Activated CD8-positive, alpha-beta T cell treated with anti-CD3 and anti-CD28 coated beads for 36 hours (primary cell): Measurements from ENCODE around the gene FCER1G. TPM values are rescaled to one million over a fixed set of nuclear protein-coding genes. Genes with fewer than 3 reads are reported as not detected.
A peak's percentile ranks its signal among the peaks of the same experiment; 100 is the strongest.

ENCODE experiments used
- ATAC-seq: fragments of 200-7000 bp; cut with Tn5 transposase; one replicate; pipeline ENCODE4 v1.10.0; 2021; ENCODE audit warnings: mild to moderate bottlenecking, moderate library complexity
- CTCF ChIA-PET: fragments of 350-600 bp; sonication (Branson Sonifier 250); formaldehyde crosslinking; loops from one replicate; lab custom pipeline; 2021; ENCODE audit warnings: antibody characterized with exemption; lab: Charles Lee
- POLR2A ChIA-PET: fragments of 350-600 bp; sonication (Branson Sonifier 250); formaldehyde crosslinking; loops from one replicate; lab custom pipeline; 2021; ENCODE audit warnings: antibody characterized with exemption; lab: Charles Lee
- DNase-seq: peaks from one replicate; pipeline ENCODE4 v3.0.0-alpha.2; 2020
- H3K27ac Mint-ChIP-seq: one replicate; pipeline ENCODE4 v1.8.0; 2021; ENCODE audit warnings: mild to moderate bottlenecking, mixed read lengths
- H3K27me3 Mint-ChIP-seq: one replicate; pipeline ENCODE4 v1.8.0; 2021; ENCODE audit warnings: mixed read lengths
- H3K36me3 Mint-ChIP-seq: one replicate; pipeline ENCODE4 v1.8.0; 2021; ENCODE audit warnings: low read depth, mixed read lengths
- H3K4me1 Mint-ChIP-seq: one replicate; pipeline ENCODE4 v1.8.0; 2021; ENCODE audit warnings: low read depth, mixed read lengths
- H3K4me3 Mint-ChIP-seq: one replicate; pipeline ENCODE4 v1.8.0; 2021; ENCODE audit warnings: mild to moderate bottlenecking, moderate library complexity, mixed read lengths
- H3K9me3 Mint-ChIP-seq: one replicate; pipeline ENCODE4 v1.8.0; 2021; ENCODE audit warnings: mixed read lengths
- intact Hi-C: fragments of 100-400 bp; cut with micrococcal nuclease; formaldehyde crosslinking; loops from one replicate; pipeline ENCODE4 v1.10.0; 2022
- total RNA-seq, 2 experiments: library from RNA; stranded (reverse); gene quantifications; one replicate each; pipeline ENCODE4 v1.2.3, GENCODE V29; 2021
- TF ChIP-seq, protein P1 (sequence below): fragments of 200-600 bp; IDR thresholded peaks from one replicate; pipeline ENCODE4 v1.8.0; 2022; ENCODE audit warnings: antibody characterized with exemption, mild to moderate bottlenecking

FCER1G gene
- total RNA-seq, 2 experiments from 2014 or later = 0.60 to 0.81 TPM

DNA sequence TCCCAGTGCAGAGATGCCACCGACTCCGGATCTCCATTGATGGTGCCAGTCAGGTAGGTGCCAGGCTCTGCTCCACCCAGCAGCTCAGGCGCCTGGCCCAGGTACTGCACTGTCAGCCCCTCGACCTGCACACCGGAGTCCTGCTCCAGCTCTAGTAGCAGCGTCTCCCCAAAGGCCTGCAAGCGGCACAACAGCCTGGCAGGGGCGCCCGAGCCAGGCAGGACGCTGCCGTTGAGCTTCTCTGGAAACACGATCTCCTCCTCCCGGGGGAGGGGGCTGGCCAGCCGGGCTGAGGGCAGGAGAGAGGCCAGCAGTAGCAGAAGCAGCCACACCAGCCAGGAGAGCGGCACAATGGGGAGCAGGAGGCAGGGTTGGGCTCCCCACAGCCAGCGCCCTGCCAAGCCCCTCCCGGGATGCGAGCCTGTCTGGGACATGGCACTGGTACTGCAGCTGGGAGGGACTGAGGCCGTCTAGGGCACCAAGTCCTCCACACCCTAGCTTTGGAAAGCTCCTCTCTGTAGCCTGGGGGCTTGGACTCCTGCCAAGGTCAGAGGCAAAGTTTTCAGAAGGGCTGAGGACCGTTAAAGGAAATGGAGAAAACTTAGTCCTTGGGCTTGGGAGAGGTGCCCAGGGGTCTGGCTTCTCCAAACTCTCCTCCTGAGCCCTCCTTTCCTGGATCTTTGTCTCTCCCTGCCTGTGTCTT, 16.8 kb upstream of the FCER1G start:
- H3K36me3 Mint-ChIP-seq = peaks cover 7% of the 10 kb centered on the region
- ChIA-PET POLR2A (interaction anchor here (1.2 to 6.3 kb wide), 2 partner anchors 21 to 24 kb away, joined by 3 to 82 read pairs; partner anchors contain the start of genes APOA2 and TOMM40L), CTCF (interaction anchor here (0.8 to 18.7 kb wide), 2 partner anchors 25 to 184 kb away, joined by 5 to 306 read pairs; partner anchors contain the start of genes APOA2 and TOMM40L)
- H3K27me3 Mint-ChIP-seq = no peaks in the 10 kb centered on the region
- TF ChIP-seq, protein P1, sequence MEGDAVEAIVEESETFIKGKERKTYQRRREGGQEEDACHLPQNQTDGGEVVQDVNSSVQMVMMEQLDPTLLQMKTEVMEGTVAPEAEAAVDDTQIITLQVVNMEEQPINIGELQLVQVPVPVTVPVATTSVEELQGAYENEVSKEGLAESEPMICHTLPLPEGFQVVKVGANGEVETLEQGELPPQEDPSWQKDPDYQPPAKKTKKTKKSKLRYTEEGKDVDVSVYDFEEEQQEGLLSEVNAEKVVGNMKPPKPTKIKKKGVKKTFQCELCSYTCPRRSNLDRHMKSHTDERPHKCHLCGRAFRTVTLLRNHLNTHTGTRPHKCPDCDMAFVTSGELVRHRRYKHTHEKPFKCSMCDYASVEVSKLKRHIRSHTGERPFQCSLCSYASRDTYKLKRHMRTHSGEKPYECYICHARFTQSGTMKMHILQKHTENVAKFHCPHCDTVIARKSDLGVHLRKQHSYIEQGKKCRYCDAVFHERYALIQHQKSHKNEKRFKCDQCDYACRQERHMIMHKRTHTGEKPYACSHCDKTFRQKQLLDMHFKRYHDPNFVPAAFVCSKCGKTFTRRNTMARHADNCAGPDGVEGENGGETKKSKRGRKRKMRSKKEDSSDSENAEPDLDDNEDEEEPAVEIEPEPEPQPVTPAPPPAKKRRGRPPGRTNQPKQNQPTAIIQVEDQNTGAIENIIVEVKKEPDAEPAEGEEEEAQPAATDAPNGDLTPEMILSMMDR = no peak
- no peak overlapping the region for H3K4me3 Mint-ChIP-seq
- no peaks in the 10 kb centered on the region for H3K9me3 Mint-ChIP-seq
- DNase-seq (no peak), ATAC-seq (no peak)
- intact Hi-C loops = loop anchor here (10.0 kb wide), 1 partner anchor 106 kb away; the partner anchor contains the start of gene MPZ
- peaks cover 38% of the 10 kb centered on the region for H3K4me1 Mint-ChIP-seq
- H3K27ac Mint-ChIP-seq = peak overlapping the region; percentile 26

GRCh38 chr1:161198897-161199431, 16.1 kb upstream of the FCER1G start, which contains the start of gene ADAMTS4:
ADAMTS4 (minus strand) TSS chr1:161199054; CDS start chr1:161198627, 427 bp downstream.
- POLR2A ChIA-PET = interaction anchor here (1.2 to 6.3 kb wide), 2 partner anchors 22 to 24 kb away, joined by 3 to 82 read pairs; partner anchors contain the start of genes APOA2 and TOMM40L
- CTCF ChIA-PET = interaction anchor here (0.7 to 18.7 kb wide), 5 partner anchors 8 to 183 kb away, joined by 3 to 306 read pairs (median 4); partner anchors contain the start of genes APOA2 and TOMM40L

DNA sequence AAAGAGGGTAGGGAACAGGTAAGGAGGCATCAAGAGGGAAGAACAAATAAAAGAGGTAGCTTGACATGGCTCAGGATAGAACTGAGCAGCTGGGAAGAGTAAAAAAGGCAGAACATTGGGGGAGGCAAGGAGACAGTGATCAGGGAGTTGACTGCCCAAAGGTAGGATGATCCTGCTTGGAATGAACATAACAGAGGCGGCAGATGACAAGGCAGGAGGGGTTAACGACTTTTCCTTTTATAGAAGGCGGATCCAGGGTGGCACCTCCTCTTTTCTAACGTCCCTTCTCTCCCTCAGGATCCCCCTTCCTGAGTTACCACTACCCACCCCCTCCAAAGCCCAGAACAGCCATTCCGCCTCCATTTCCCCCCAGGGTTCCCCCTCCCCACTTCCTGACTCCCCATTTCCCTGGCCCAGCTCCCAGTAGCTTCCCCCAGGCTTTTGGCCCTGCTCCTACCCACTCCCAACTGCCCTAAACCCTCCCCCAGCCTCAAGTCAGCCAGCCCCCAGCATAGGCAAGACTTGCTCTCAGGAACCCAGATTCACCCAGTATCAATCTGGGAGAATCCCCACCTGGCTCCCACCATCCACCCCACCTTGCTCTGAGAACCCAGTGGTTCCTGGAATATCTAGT, 15.5 kb upstream of the FCER1G start:
- no peak for ATAC-seq
- intact Hi-C loops = loop anchor here (10.0 kb wide), 1 partner anchor 105 kb away; the partner anchor contains the start of gene MPZ
- Mint-ChIP-seq H3K27me3 (no peaks in the 10 kb centered on the region), H3K27ac (peak overlapping the region; percentile 96), H3K4me1 (peaks cover 51% of the 10 kb centered on the region), H3K4me3 (peak overlapping the region; percentile 89), H3K36me3 (peaks cover 17% of the 10 kb centered on the region), H3K9me3 (no peaks in the 10 kb centered on the region)
- no peak for DNase-seq
- POLR2A ChIA-PET = interaction anchor here (1.2 to 6.3 kb wide), 2 partner anchors 23 kb away, joined by 3 to 82 read pairs; partner anchors contain the start of genes APOA2 and TOMM40L
- TF ChIP-seq, protein P1 = no peak
- CTCF ChIA-PET = interaction anchor here (0.7 to 18.7 kb wide), 4 partner anchors 9 to 23 kb away, joined by 3 to 306 read pairs (median 4); partner anchors contain the start of genes APOA2 and TOMM40L

More at GRCh38 chr1:161198897-161199431, 16.1 kb upstream of the FCER1G start, which contains the start of gene ADAMTS4:
- Mint-ChIP-seq H3K36me3 (peaks cover 10% of the 10 kb centered on the region), H3K27ac (peak within 1 kb of the TSS; percentile 96), H3K4me3 (peak within 1 kb of the TSS; percentile 89), H3K9me3 (no peaks in the 10 kb centered on the region), H3K4me1 (peaks cover 44% of the 10 kb centered on the region), H3K27me3 (no peaks in the 10 kb centered on the region)
- ATAC-seq (no peak), DNase-seq (no peak)
- intact Hi-C loops = loop anchor here (10.0 kb wide), 1 partner anchor 106 kb away; the partner anchor contains the start of gene MPZ
- TF ChIP-seq, protein P1 = no peak

GRCh38 chr1:161200421-161200991, 14.6 kb upstream of the FCER1G start:
- Mint-ChIP-seq H3K27ac (peak overlapping the region; percentile 96), H3K4me3 (peak overlapping the region; percentile 89), H3K27me3 (no peaks in the 10 kb centered on the region), H3K4me1 (peaks cover 50% of the 10 kb centered on the region), H3K36me3 (peaks cover 24% of the 10 kb centered on the region), H3K9me3 (no peaks in the 10 kb centered on the region)
- ChIA-PET POLR2A (interaction anchor here (1.0 to 6.3 kb wide), 6 partner anchors 8 to 30 kb away, joined by 3 to 82 read pairs (median 12); partner anchors contain the start of genes APOA2, FCER1G and TOMM40L), CTCF (interaction anchor here (1.4 to 18.7 kb wide), 3 partner anchors 8 to 182 kb away, joined by 6 to 306 read pairs (median 76); partner anchors contain the start of genes APOA2 and TOMM40L)
- intact Hi-C loops = no loop called here
- TF ChIP-seq, protein P1 = no peak
- DNase-seq (peak; percentile 43), ATAC-seq (peak; percentile 43)
